NAMALWA (cell line): ENCODE measurements around the gene GNG5.
"Not testable (repeated sequence)": the region's sequence is repeated elsewhere in the genome, so short reads cannot be mapped to it uniquely, and the experiment has no call there.

Experiments
- DNase-seq: peaks from one replicate; pipeline ENCODE4 v3.0.0-alpha.2; 2015; ENCODE audit warnings: low spot score

GNG5 gene

DNA sequence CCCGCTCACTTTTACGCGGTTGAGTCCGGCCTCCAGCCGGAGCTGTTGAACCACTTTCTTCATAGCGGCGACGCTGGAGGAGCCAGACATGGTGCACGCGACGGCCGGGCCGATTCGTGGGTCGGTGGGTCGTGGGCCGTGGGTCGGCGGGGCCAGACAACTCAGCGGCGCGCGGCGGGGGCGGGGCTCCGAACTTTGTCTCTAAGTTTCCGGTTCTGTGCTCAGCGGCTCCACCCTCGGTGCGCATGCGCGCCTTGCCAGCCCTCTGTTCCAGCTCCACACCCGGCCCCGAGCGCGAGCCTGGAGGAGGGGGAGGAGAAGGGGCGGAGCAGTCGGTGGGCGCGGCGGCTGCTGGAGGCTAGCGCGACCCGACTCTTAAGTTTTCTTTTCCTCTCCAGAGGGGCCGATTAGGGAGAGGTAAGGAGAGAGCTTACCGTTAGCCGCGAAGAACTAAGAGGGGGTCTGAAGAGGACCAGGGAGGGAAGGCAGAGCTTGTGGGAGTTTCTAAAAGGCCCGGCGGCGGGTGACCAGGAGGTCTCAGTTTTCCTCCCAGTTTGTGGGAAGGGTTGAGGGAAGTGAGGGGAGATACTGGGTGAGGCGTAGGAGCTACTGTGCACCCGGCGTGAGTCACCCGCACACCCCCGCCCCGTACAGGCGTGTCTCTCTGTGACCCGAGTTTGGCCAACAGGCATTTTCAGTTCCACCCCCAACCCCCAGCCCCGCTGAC is at the start of gene GNG5, which contains the start of gene SPATA1:
TSS of gene GNG5 (minus strand) at position 580 of the 727 bp plus-strand sequence. CDS start at position 90, 490 bp downstream.
TSS of gene SPATA1 (plus strand) at position 385 of the 727 bp plus-strand sequence. CDS start 9,974 bp downstream, outside the sequence.
- peak; percentile 98 for DNase-seq

DNA sequence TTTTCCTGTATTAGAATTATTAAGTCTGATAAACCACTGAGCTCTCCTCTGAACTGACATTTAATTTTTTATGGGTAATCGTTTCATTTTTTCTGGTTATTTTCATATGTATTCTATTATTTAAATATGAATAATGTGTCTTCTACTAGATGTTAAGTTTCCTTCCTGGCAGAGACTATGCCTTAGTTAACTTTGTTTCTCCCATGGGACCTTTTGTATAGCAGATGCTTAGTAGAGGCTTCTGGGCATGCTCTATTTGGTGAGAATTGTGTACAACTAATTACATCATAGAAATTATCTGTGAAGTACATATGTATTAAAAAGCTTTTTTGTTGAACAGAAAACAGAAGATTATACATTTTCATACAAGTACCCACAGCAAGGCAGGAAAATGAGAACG is 44.4 kb upstream of the GNG5 start:
- DNase-seq, result peak; percentile 10

DNA sequence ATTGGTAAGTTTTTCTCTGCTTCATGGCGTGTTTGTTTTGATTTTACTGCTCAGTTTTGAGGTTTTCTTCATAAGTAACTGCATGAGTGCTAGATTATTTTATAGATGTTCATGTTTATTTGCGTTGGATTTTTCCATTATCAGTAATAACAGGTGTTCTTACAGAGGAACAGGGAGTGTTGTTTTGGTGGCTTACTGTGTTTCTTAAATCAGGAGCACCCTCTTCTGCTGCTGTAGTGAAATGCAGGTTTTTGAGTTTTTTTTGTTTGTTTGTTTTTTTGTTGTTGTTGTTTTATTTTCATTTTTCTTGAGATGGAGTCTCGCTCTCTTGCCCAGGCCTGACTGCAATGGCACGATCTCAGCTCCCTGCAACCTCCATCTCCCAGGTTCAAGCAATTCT is 35.3 kb upstream of the GNG5 start:
- peak; percentile 25 for DNase-seq

DNA sequence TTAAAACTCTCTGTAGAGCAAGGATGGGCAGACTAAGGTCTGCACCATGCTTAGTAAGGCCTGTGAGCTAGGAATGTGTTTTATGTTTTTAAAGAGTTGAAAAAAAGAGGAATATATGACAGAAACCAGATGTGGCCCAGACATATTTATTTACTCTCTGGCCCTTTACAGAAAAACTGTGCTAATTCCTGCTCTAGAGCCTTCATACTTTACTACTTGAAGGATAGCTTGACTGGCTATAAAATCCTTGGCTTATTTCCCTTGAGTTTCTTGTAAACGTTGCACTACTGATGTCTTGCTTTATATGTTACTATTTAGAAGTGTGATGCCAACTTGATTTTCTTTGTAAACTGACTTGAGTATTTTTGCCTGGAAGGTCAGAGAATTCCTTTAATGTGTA is 34.4 kb upstream of the GNG5 start:
- DNase-seq, result no peak

DNA sequence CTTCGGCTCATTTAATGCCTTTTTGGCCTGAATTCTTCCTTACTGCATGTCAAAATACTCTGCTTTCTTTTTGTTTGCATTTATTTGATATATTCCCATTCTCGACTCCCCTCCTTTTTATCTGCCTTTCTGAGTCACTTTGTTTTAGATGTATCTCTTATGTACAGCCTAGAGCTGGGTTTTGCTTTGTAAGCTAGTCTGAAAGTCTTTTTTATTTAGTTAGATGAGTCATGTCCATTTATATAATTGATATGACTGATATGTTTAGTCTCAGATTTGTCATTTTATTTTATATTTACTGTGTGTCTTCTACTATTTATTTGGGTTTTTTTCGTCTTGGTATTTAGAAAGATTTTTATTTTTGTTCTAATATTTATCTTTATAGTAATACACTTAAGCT is 33.6 kb upstream of the GNG5 start:
- no peak for DNase-seq

DNA sequence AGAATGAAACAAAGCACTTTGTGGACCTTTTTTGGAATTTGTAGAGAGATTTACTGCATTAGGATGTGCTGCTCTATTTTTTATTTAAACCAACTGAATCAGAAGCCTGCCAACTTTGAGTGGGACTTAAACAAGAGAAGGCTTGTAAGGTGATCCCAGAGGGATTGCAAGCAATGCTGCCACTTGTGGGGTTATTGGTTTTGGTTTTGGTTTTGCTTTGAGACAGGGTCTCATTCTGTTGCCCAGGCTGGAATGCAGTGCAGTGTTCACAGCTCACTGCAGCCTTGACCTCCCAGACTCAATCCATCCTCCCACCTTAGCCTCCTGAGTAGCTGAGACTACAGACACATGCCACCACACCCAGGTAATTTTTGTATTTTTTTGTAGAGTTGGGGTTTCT is 32.2 kb upstream of the GNG5 start:
- DNase-seq, result no peak

DNA sequence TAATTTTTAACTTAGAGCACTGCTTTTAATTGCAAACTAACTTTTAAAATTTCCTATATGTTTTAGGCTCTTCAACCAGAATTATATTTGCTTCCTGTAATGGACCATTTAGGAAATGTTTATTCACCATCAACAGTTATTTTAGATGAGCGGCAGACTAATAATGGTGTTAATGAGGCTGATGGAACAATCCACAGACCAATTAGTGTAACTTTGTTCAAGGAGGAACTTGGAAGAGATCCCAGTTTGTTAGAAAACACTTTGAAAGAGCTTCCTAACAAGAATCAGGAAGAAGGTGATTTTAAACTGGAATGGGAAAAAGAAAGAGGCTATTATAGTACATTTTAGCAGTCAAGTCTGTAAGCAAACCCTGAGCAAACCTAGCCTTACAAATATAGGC is 19.4 kb upstream of the GNG5 start:
- no peak for DNase-seq

DNA sequence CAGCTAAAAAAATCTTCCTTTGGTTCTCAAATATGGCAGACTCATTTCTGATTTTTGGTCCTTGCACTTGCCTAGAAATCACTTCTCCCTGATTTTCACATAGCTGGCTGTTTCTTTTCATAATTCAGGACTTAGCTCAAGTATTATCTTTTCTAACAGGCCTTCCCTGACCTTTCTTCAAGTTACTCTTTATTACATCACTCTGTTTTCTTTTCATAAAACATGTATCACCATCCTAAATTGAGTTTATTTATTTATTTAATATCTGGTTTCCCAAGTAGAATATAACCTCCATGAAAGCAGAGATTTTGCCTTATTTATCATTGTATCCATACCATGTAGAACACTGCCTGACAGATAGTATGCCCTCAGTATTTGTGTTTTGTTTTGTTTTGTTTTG is 18.2 kb upstream of the GNG5 start:
- DNase-seq, result no peak

DNA sequence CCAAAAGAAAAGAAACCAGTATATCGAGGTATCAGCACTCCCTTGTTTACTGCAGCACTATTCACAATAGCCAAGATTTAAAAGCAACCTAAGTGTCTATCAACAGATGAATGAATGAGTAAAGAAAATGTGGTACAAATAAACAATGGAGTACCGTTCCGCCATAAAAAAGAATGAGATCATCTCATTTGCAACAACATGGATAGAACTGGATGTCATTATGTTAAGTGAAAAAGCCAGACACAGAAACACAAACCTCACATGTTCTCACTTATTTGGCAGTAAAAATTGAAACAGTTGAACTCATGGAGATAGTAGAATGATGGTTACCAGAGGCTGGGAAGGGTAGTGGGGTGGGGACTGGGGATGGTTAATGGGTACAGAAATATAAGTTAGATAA is 4.3 kb upstream of the GNG5 start:
- no peak for DNase-seq

DNA sequence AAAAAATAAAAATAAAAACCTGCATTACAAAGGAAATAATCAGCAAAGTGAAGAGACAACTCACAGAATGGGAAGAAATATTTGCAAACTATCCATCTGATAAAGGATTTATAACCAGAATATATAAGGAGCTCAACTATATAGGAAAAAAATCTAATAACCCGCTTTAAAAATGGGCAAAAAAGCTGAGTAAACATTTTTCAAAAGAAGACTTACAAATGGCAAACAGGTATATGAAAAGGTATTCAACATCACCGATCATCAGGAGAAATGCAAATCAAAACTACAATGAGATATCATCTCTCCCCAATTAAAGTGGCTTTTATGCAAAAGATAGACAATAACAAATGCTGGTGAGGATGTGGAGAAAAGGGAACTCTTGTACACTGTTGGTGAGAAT is 3.8 kb upstream of the GNG5 start:
- DNase-seq, result no peak

DNA sequence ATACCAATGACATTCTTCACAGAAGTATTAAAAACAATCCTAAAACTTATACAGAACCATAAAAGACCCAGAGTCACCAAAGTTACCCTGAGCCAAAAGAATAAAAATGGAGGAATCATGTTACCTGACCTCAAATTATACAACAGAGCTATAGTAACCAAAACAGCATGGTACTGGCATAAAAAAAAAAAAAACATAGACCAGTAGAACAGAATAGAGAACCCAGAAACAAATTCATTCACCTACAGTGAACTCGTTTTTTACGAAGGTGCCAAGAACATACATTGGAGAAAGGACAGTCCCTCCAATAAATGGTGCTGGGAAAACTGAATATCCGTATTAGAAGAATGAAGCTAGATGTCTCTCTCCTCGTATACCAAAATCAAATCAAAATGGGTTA is 2.6 kb upstream of the GNG5 start:
- DNase-seq, result no peak

DNA sequence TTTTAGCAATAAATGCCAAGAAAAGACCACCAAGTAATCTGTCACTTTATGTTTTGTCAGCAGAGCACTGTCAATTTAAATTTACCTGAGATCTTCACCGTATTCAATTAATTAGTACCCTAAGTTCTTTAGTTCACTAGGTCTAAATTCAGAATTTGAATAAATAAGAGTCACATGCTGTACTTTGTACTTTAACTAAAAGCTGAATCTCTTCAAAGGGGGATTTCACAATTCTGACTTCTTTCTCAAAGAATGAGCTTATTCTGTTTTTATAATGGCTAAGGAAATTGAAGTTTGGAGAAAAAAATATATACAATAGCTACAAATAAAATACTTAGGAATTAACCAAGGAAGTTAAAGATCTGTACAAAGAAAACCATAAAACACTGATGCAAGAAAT is 2.1 kb upstream of the GNG5 start:
- DNase-seq, result no peak

DNA sequence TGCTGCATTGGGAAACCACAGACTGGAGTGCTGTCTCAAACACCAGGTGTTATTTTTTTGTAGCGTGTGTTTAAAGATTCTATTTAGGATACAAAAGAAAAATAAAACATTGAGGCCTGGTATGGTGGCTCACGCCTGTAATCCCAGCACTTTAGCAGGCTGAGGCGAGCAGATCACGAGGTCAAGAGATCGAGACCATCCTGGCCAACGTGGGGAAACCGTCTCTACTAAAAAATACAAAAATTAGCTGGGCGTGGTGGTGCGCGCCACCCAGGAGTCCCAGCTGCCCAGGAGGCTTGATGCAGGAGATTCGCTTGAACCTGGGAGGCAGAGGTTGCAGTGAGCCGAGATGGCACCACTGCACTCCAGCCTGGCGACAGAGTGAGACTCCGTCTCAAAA is 1.5 kb upstream of the GNG5 start:
- DNase-seq, result not testable (repeated sequence)

DNA sequence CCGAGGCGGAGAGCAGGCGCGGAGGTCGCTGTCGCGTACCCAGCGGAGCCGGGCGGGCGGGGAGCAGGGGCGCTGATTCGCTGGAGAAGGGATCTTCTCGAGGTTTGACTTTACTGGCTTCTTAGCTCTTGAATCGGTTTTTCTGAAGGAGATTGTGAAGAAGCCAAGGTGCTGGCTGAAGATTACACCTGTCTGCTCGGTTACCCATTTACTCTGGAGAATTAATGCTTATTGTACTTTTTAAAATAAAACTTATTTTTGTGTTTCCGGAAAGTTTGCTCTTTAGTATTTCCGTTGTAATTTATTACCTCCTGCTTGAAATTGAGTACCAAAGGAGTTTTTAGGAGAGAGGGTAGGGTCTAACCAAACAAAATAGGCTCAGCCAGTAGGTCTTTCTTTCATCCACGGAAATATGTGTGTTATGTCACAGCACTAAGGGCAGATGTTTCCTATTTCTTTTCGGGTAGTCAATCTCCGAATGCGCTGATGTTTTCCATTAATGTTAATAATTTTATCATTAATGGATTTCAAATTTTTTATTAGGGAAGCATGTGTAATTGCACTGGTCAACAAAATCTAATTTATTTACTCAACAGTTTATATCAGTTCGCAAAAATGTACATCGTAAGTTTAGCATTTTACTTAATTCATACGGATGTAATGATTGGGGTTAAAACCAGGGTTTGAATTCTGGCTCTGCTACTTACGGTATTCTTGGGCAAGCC is 510 bp upstream of the GNG5 start:
- DNase-seq, result no peak

DNA sequence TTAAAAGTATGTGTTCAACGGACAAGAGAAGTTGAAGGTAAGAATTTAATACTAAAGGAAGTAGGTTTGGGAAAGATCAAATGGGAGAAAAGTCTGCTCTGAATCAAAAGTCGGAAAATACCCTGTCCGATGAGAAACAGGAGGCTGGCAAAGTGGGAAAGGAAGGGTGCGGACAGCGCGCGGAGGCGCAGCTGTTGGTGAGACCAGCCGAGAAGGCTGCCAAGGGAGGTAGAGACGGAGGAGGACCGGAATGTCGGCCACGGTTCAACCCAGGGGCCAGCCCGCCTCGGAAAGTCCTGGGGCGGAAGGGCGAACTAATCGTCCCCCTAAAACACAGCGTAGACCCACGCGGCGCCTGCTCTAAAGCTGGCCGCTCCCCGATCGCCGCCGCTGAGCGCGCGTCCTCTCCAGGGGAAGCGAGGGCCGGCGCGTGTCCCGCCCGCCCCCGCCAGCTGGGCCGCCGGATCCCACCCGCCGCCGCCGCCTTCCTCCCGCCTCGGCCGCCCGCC is 834 bp downstream of the GNG5 start:
- DNase-seq, result peak; percentile 60

DNA sequence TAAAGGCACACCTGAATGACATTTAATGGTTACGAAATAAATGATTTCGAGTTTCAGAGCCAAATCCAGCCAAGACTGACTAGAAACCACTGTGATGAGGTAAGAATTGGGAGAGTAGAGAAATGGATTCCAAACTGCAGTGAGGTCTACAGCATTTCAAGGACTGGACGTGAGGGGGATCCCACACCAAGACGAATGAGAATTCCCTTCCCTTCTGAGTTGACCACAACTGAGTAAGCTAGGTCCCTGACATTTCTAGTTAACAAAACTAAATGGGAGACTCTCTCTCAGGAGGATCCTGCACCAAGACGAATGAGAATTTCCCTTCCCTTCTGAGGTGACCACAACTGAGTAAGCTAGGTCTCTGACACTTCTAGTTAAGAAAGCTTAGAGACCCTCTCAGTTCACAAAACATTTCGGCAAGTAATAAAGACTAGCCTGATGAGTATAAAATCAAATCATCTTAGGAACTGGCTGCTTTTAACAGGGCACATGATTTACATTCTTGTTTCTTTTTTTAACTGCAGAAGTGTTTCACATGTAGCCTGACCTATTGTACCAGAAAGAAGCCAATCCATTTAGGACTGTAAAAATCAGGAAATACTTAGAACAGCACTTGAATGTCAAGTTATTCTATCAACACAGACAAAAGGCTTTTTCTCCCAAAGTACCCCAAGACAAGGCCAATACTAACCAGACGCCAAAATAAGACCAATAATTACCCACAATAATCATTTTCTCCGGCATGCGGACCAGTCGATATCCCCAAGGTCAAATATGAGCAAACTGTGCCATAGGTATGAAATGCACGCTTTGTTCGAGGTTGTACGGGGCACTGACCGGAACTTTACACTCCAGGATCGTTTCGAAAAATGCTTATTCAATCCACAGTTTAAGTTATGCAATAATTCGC is 1.5 kb downstream of the GNG5 start:
- DNase-seq, result peak; percentile 37

DNA sequence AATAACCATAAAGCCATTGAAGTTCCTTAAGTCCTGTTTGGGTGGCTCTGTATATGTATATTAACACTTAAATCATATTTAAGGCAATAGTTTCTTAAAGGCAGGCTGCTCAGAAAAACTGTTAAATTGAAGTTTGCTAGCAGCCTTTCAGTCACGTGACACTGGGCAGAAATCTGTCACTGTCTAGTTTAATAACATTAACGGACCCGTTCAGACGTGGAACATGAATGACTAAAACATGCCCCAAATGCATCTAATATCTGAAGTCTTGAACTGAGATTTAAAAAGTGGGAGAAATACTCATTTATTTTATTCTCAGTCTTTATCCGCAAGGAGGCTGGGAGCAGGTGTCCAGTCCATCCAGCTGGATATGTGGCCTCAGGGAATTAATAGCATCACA is 3.5 kb downstream of the GNG5 start:
- no peak for DNase-seq

DNA sequence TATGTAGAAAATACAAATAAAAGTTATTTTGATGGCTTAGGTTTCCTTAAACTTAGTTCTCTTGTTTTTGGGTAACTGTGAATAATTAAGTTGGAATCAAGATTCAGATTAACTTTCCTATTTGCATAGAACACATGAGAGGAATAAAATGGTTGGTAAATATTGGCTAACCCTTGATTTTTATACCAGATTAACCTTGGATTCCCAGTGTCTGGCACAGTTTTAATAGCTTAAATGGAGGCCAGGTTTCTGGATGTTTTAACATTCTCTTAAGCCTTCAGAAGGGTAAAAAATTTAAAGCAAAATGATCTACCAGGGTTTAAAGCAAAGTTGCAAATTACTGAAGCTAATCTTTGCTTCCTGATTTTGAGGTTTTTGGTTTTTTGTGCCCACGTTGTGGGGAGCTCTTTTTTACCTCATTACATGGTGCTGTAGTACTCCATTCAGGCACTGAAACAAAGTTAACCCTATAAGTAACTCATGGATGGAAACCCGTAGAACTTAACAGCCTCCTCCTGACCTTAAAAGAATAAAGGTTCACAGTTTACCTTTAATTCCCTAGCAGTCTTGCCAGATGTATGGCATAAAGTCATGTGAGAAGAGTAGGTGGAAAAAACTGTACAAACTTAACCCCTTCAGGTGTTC is 8.6 kb downstream of the GNG5 start:
- no peak for DNase-seq

DNA sequence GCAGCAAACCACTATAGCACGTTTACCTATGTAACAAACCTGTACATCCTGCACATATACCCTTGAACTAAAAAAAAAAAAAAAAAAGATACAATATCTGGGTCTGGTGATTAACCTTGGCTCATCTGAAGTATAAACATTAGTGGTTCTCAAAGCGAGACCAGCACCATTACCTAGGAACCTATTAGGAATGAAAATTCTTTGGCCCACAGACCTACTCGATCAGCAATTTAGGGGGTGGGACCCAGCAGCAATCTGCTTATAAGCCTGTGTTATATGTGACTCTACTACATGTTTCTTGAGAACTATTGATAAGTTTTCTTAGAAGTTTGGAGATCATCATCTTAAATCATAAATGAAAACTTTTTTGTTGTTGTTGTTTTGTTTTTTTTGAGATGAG is 9.9 kb downstream of the GNG5 start:
- DNase-seq, result no peak

DNA sequence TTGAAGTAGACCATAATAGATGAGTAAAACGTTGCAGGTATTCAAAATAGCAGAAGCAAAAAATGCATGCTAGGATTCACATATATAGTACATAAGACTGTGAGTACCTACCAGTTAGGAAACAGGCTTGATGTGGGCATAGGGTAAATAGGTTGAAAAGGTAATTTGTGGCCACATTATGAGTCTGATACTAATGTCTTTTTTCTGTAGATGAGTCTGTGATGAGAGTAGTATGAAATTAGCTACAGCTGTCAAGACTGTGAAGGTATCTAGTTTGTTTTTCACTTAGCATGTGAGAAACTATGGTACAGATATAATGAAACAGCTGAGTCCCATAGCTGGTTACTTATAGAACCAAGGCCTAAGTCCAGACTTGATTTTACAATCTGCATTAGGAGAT is 12.6 kb downstream of the GNG5 start:
- DNase-seq, result no peak

DNA sequence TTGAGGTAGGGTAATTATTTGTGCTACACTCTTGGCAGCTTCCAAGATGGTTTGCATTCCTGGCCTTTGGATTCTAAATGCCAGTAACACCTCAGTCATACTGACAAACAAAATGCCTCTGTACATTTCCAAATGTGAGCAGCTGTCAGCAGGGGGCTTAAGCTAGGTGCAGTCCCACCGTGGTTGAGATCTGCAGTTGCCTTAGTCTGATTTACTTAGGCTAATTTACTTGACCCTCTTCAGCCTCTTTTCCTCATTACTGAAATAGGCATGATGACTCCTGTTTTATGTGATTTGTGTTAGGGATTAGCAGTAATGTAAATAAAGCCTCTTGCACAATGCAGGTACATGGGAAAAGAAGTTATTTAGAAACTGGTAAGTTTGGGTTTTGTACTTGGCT is 13.7 kb downstream of the GNG5 start:
- no peak for DNase-seq

DNA sequence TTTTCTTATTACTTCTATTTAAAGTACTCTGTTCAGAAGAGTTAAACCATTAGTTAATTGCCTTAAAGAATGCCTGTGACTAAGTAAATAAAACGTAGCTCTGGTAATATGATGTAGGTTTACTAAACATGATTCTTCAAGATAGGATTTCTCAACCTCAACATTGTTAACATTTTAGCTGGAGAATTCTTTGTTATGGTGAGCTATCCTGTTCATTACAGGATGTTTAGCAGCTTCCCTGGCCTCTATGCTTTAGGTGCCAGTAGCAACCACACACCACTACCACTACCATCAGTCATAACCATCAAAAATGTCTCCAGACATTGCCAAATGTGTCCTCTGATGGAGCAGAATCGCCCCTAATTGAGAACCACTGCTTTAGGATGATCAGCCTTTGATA is 16.6 kb downstream of the GNG5 start:
- no peak for DNase-seq
